HepG2 (cell line): Measurements from ENCODE around the gene SPEM2. TPM values are rescaled to one million over a fixed set of nuclear protein-coding genes. Genes with fewer than 3 reads are reported as not detected.

Experiments used
- ATAC-seq: fragments of 200-7000 bp; cut with Tn5 transposase; 3 replicates; pipeline ENCODE4 v1.9.1; 2020; ENCODE audit warnings: mild to moderate bottlenecking, moderate library complexity
- BruUV-seq: library from RNA; stranded (reverse); fragments of 400-500 nt; replicated peaks from 2 replicates; lab custom pipeline; 2021; lab: Mats Ljungman, UMichigan
- CTCF ChIA-PET: fragments of 300-600 bp; formaldehyde crosslinking; extraction: SDS; loops from one replicate; lab custom pipeline; 2021; ENCODE audit warnings: low total read pairs, inconsistent platforms, low intra/inter-chr PET ratio; lab: Yijun Ruan, JAX
- POLR2A ChIA-PET: fragments of 350-600 bp; sonication (Branson Sonifier 250); formaldehyde crosslinking; loops from one replicate; lab custom pipeline; 2020; ENCODE audit warnings: antibody characterized with exemption, inconsistent platforms; lab: Yijun Ruan, JAX
- DNase-seq: peaks from one replicate; pipeline ENCODE4 v3.0.0-alpha.2; 2015; ENCODE audit warnings: low spot score
- FAIRE-seq: peaks from 3 replicates; lab custom pipeline; 2011; peaks lifted over from hg19 to GRCh38; lab: Jason Lieb, UNC
- H2AFZ ChIP-seq: one replicate; pipeline ENCODE4 v1.6.1; 2011; ENCODE audit warnings: low read length, inconsistent platforms
- H3K27ac ChIP-seq: fragments of 300-600 bp; 3 replicates; pipeline ENCODE4 v1.8.0; 2011; ENCODE audit warnings: mixed run types, mild to moderate bottlenecking, mixed read lengths, low read length, inconsistent platforms; ENCODE audit not compliant: insufficient read depth; ENCODE audit errors: extremely low read length
- H3K27me3 ChIP-seq, 2 experiments: fragments of 200-600 bp in 1 of 2; 2 replicates in 1 of 2; 3 replicates in 1 of 2; pipeline versions ENCODE4 v1.6.0 to v1.8.0; 2011; ENCODE audit warnings: low read length in 2 of 2, mild to moderate bottlenecking in 2 of 2, moderate library complexity in 2 of 2, inconsistent platforms in 1 of 2; ENCODE audit not compliant: insufficient read depth in 2 of 2, control insufficient read depth in 1 of 2
- H3K36me3 ChIP-seq, 2 experiments: fragments of 200-600 bp in 1 of 2; replicated peaks in 1 of 2; 2 replicates in 1 of 2; 3 replicates in 1 of 2; pipeline versions ENCODE4 v1.5.1 to v1.8.0; 2011; ENCODE audit warnings: low read length in 2 of 2, inconsistent platforms in 1 of 2; ENCODE audit not compliant: insufficient read depth in 2 of 2, control insufficient read depth in 1 of 2
- H3K4me1 ChIP-seq: 2 replicates; pipeline ENCODE4 v1.5.1; 2012; ENCODE audit warnings: low read length, inconsistent platforms; ENCODE audit not compliant: insufficient read depth
- H3K4me2 ChIP-seq: 2 replicates; pipeline ENCODE4 v1.6.0; 2011; ENCODE audit warnings: low read depth, low read length, inconsistent platforms
- H3K4me3 ChIP-seq, 3 experiments: fragments of 200-600 bp in 1 of 3; sonication (generic), shearing (Covaris generic) in 1 of 3; replicated peaks in 1 of 3; 2 replicates each; pipeline ENCODE4 v1.5.1; 2011 to 2016; ENCODE audit warnings: low read length in 3 of 3, inconsistent platforms in 2 of 3, low read depth in 2 of 3, mild to moderate bottlenecking in 2 of 3, control low read depth in 1 of 3, mixed read lengths in 1 of 3; ENCODE audit not compliant: insufficient read depth in 1 of 3
- H3K79me2 ChIP-seq: one replicate; pipeline ENCODE4 v1.6.1; 2011; ENCODE audit warnings: low read length, inconsistent platforms; ENCODE audit not compliant: insufficient read depth
- H3K9ac ChIP-seq: 2 replicates; pipeline ENCODE4 v1.6.0; 2011; ENCODE audit warnings: mild to moderate bottlenecking, low read depth, low read length, inconsistent platforms; ENCODE audit not compliant: insufficient read depth
- H3K9me3 ChIP-seq: 2 replicates; pipeline ENCODE4 v1.5.1; 2012; ENCODE audit warnings: mild to moderate bottlenecking, low read length
- H4K20me1 ChIP-seq: 2 replicates; pipeline ENCODE4 v1.6.0; 2011; ENCODE audit warnings: inconsistent platforms, mild to moderate bottlenecking, low read length, moderate library complexity; ENCODE audit not compliant: insufficient read depth
- ATF7-NPFF ChIP-seq: sonication (generic); formaldehyde crosslinking; IDR thresholded peaks from 2 replicates; pipeline ENCODE4 v1.8.1; 2023; ENCODE audit warnings: mild to moderate bottlenecking, low read depth, missing genetic modification reagents, moderate library complexity
- GTF2F1 ChIP-seq: fragments of 150-350 bp; IDR thresholded peaks from 2 replicates; pipeline ENCODE4 v1.6.1; 2014; ENCODE audit warnings: low read length
- MAFF ChIP-seq: IDR thresholded peaks from 2 replicates; pipeline ENCODE4 v1.6.1; 2011; ENCODE audit warnings: low read depth, low read length, improper control_type of control experiment
- MAFK ChIP-seq, 2 experiments: IDR thresholded peaks in 1 of 2; conservative IDR thresholded peaks in 1 of 2; 2 replicates each; pipeline ENCODE4 v1.6.1; 2011; ENCODE audit warnings: improper control_type of control experiment in 2 of 2, low read length in 2 of 2
- NCOA1 ChIP-seq: sonication (generic); formaldehyde crosslinking; IDR thresholded peaks from 2 replicates; pipeline ENCODE4 v1.9.0; 2021; ENCODE audit warnings: missing genetic modification reagents
- SMAD3 ChIP-seq: sonication (generic); formaldehyde crosslinking; IDR thresholded peaks from 2 replicates; pipeline ENCODE4 v1.4.0; 2020; ENCODE audit warnings: missing genetic modification reagents
- SPEN ChIP-seq: sonication (generic); formaldehyde crosslinking; IDR thresholded peaks from 2 replicates; pipeline ENCODE4 v1.5.1; 2020; ENCODE audit warnings: low read depth, mild to moderate bottlenecking, missing genetic modification reagents
- SRSF9 ChIP-seq: fragments of 200-400 bp; formaldehyde crosslinking; IDR thresholded peaks from 2 replicates; pipeline ENCODE4 v1.6.1; 2018; ENCODE audit warnings: borderline replicate concordance, mild to moderate bottlenecking, low read depth, low read length; ENCODE audit not compliant: insufficient read depth, poor library complexity, severe bottlenecking
- ZNF543 ChIP-seq: sonication (generic); formaldehyde crosslinking; IDR thresholded peaks from 2 replicates; pipeline ENCODE4 v1.4.0; 2020; ENCODE audit warnings: mild to moderate bottlenecking, missing genetic modification reagents
- ZNF557 ChIP-seq: sonication (generic); formaldehyde crosslinking; IDR thresholded peaks from 2 replicates; pipeline ENCODE4 v1.4.0; 2020; ENCODE audit warnings: missing genetic modification reagents
- ZNF615 ChIP-seq: sonication (generic); formaldehyde crosslinking; IDR thresholded peaks from 2 replicates; pipeline ENCODE4 v1.5.0; 2020; ENCODE audit warnings: mild to moderate bottlenecking, missing genetic modification reagents, borderline replicate concordance
- ZNF772 ChIP-seq: sonication (generic); formaldehyde crosslinking; IDR thresholded peaks from 2 replicates; pipeline ENCODE4 v1.5.0; 2020; ENCODE audit warnings: mild to moderate bottlenecking, missing genetic modification reagents
- WGBS: methylation state at CpG from one replicate; pipeline ENCODE4 v1.1.6; 2017; ENCODE audit warnings: low lambda C conversion rate; 5-methylcytosine and 5-hydroxymethylcytosine counted together
- in situ Hi-C: cut with HindIII; loops from 2 replicates; pipeline ENCODE4 v1.10.0; 2017; ENCODE audit warnings: low pct_unique_long_range_greater_than_20kb; ENCODE audit not compliant: extremely low pct_ligation_motif_present
- intact Hi-C: fragments of 100-400 bp; cut with micrococcal nuclease; formaldehyde crosslinking; loops from one replicate; pipeline ENCODE4 v1.10.0; 2022; ENCODE audit not compliant: unreplicated experiment
- polyA plus RNA-seq, 8 experiments: library from polyadenylated mRNA; depleted of rRNA in 3 of 8; stranded (reverse) in 7 of 8; unstranded in 1 of 8; fragments of >200 nt; fragmentation: Illumina TruSeq in 4 of 8; extraction: Trizol in 4 of 8; gene quantifications; 2 replicates each; pipeline versions ENCODE4 v1.2.1 to v1.2.3, GENCODE V29; 2011 to 2016; ENCODE audit warnings: low read depth in 4 of 8, missing spikeins in 1 of 8, mixed read lengths in 1 of 8; ENCODE audit not compliant: insufficient read depth in 1 of 8
- total RNA-seq, 5 experiments: library from RNA; depleted of rRNA; stranded (reverse); fragments of >200 nt; fragmentation: Illumina TruSeq; extraction: Trizol; gene quantifications; 2 replicates each; pipeline ENCODE4 v1.2.3, GENCODE V29; 2016; ENCODE audit warnings: low read depth in 1 of 5
- TF ChIP-seq, protein P1 (sequence below): sonication (generic); formaldehyde crosslinking; IDR thresholded peaks from 2 replicates; pipeline ENCODE4 v1.8.0; 2022; ENCODE audit warnings: mild to moderate bottlenecking, missing genetic modification reagents, borderline replicate concordance

Gene SPEM2
- total and polyA plus RNA-seq, 2 of the 13 experiments (the other 11 are each of a cell fraction or from before 2014, with no cell fraction given) = not detected

DNA sequence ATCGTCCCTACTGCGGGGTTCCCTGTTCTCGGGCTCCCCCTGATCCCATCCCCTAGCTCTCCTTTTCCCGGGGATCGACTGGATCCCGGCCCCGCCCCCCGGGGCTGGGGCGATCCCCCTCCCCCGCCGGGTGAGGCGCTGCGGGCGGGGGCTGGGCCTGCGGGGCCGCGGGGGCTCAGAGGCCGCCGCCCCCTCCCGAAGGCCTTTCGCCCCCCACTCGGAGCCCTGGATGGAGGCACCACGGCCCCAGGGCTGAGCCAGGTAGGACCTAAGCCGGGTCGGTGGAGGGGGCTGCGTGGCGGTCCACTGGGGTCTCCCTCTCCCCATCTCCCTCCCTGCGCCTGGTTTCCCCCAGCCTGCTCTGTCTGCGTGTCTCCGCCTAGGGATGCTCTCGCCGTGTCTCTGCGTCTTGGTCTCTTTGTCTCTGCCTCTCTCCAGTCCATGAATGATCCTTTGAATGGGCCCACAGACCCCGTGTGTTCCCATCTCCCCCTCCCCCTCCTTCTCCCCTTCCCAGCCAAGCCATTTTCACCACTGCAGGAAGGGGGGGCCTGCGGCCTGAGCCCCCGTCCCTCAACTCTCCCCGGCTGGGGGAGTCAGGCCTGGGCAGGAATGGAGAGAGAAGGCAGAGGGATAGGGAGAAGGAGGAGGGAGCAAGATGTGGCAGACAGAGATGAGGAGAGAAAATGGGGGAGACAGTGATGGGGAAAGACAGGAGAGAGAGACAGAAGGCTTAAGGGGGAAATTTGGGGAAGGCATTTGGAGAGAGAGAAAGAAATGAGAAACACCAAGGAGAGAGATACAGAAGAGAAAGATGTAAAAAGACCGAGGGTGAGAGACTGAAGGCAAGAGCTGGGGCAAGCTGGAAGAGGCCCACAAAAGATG lies 19.8 kb upstream of the SPEM2 start (continued):
- TF ChIP-seq SMAD3 (CRISPR knock-in tag) = no peak
- TF ChIP-seq ZNF543 = 0 out of 2 replicates have a peak, but pooled peaks have one; percentile 44
- TF ChIP-seq NCOA1 (CRISPR knock-in tag) = no peak
- TF ChIP-seq, protein P1, sequence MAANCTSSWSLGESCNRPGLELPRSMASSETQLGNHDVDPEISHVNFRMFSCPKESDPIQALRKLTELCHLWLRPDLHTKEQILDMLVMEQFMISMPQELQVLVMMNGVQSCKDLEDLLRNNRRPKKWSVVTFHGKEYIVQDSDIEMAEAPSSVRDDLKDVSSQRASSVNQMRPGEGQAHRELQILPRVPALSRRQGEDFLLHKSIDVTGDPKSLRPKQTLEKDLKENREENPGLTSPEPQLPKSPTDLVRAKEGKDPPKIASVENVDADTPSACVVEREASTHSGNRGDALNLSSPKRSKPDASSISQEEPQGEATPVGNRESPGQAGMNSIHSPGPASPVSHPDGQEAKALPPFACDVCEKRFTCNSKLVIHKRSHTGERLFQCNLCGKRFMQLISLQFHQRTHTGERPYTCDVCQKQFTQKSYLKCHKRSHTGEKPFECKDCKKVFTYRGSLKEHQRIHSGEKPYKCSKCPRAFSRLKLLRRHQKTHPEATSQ = no peak
- TF ChIP-seq SRSF9 = no peak
- no peak for TF ChIP-seq ZNF615
- TF ChIP-seq ZNF772 (CRISPR knock-in tag) = no peak
- no peak for TF ChIP-seq SPEN (CRISPR knock-in tag)
- TF ChIP-seq ZNF557 (CRISPR knock-in tag) = no peak
- no peak for TF ChIP-seq ATF7-NPFF

DNA sequence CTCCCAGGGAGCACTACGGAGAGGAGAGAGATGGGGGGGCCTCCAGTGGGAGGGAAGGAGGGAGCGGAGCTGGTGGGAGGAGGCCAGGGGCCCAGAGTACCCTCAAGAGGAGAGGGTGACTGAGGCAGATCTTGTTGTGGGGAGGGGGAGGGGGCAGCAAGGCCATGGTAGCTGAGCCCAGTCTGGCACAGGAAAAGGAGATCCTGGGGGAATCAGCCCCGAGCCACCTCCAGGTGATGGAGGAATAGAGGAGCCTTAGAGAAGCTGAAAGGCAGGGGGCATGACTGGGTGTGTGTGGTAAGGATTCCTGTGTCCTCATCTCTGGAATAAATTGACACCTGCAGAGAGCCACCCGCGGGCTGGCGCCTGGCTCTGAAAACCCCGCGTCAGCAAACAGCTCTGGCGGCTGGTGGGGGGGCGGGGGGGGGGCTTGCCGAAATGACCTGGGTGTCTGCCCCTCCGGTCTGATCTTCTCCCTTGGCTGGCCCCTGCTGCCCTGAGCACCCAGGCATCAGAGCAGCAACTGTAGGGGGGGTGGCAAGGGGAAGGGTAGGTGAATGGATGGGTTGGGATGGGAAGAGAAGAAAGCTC lies 19.1 kb upstream of the SPEM2 start:
- ChIA-PET CTCF (no interaction called here), POLR2A (no interaction called here)
- intact Hi-C loops = no loop called here

More for the DNA sequence above, 19.1 kb upstream of the SPEM2 start:
- Histone ChIP-seq H3K4me3 (no peak overlapping the region; a peak in 1 of 6 replicates), H4K20me1 (no peaks in the 10 kb centered on the region), H3K4me1 (peaks cover 18% of the 10 kb centered on the region), H3K27me3 (no peaks in the 10 kb centered on the region; a peak in 1 of 5 replicates), H3K27ac (no peak overlapping the region), H3K36me3 (0 out of 5 replicates have a peak, but pooled peaks cover 0 to 2% of the 10 kb centered on the region in 2 experiments), H2AFZ (no peak overlapping the region), H3K4me2 (peak overlapping the region; percentile 80), H3K9me3 (no peaks in the 10 kb centered on the region), H3K79me2 (peaks cover 4% of the 10 kb centered on the region), H3K9ac (no peak overlapping the region)
- no TSS peak for BruUV-seq
- DNase-seq = no peak
- no peak for FAIRE-seq
- in situ Hi-C loops = no loop called here
- ATAC-seq = no peak
- 0 out of 2 replicates have a peak, but pooled peaks have one; percentile 29 for TF ChIP-seq MAFF
- peak in 1 of 2 experiments; percentile 47; a peak in 3 of 4 replicates for TF ChIP-seq MAFK (conservative IDR thresholded peaks at IDR 0.05 in 1 of 2, IDR thresholded peaks at IDR 0.05 in 1 of 2; ENCODE audit: low read length in 2 of 2)
- no peak for TF ChIP-seq GTF2F1
- WGBS = 71% methylated on average over 4 of the region's 12 CpGs
